Measurements from ENCODE around the gene SATL1. TPM values are rescaled to one million over a fixed set of nuclear protein-coding genes. Genes with fewer than 3 reads are reported as not detected.

The SATL1 gene
- total and polyA plus RNA-seq, 2 experiments from 2014 or later, result 0.14 to 0.68 TPM

DNA sequence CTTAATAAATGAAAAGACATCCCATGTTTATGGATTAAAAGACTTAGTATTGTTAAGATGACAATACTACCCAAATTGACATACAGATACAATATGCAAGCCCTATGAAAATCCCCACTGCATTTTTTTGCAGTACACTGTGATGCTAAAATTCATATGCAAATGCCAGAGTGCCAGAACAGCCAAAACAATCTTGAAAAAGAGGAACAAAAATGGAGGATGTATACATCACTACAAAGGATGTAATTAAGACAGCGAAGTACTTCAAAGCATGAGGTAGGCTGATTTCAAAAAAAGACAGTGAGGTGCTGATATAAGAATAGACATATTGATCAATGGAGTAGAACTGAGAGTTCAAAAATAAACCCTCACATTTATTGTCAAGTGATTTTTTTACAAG is 47.3 kb downstream of the SATL1 start (continued):
- TF ChIP-seq, protein P1, sequence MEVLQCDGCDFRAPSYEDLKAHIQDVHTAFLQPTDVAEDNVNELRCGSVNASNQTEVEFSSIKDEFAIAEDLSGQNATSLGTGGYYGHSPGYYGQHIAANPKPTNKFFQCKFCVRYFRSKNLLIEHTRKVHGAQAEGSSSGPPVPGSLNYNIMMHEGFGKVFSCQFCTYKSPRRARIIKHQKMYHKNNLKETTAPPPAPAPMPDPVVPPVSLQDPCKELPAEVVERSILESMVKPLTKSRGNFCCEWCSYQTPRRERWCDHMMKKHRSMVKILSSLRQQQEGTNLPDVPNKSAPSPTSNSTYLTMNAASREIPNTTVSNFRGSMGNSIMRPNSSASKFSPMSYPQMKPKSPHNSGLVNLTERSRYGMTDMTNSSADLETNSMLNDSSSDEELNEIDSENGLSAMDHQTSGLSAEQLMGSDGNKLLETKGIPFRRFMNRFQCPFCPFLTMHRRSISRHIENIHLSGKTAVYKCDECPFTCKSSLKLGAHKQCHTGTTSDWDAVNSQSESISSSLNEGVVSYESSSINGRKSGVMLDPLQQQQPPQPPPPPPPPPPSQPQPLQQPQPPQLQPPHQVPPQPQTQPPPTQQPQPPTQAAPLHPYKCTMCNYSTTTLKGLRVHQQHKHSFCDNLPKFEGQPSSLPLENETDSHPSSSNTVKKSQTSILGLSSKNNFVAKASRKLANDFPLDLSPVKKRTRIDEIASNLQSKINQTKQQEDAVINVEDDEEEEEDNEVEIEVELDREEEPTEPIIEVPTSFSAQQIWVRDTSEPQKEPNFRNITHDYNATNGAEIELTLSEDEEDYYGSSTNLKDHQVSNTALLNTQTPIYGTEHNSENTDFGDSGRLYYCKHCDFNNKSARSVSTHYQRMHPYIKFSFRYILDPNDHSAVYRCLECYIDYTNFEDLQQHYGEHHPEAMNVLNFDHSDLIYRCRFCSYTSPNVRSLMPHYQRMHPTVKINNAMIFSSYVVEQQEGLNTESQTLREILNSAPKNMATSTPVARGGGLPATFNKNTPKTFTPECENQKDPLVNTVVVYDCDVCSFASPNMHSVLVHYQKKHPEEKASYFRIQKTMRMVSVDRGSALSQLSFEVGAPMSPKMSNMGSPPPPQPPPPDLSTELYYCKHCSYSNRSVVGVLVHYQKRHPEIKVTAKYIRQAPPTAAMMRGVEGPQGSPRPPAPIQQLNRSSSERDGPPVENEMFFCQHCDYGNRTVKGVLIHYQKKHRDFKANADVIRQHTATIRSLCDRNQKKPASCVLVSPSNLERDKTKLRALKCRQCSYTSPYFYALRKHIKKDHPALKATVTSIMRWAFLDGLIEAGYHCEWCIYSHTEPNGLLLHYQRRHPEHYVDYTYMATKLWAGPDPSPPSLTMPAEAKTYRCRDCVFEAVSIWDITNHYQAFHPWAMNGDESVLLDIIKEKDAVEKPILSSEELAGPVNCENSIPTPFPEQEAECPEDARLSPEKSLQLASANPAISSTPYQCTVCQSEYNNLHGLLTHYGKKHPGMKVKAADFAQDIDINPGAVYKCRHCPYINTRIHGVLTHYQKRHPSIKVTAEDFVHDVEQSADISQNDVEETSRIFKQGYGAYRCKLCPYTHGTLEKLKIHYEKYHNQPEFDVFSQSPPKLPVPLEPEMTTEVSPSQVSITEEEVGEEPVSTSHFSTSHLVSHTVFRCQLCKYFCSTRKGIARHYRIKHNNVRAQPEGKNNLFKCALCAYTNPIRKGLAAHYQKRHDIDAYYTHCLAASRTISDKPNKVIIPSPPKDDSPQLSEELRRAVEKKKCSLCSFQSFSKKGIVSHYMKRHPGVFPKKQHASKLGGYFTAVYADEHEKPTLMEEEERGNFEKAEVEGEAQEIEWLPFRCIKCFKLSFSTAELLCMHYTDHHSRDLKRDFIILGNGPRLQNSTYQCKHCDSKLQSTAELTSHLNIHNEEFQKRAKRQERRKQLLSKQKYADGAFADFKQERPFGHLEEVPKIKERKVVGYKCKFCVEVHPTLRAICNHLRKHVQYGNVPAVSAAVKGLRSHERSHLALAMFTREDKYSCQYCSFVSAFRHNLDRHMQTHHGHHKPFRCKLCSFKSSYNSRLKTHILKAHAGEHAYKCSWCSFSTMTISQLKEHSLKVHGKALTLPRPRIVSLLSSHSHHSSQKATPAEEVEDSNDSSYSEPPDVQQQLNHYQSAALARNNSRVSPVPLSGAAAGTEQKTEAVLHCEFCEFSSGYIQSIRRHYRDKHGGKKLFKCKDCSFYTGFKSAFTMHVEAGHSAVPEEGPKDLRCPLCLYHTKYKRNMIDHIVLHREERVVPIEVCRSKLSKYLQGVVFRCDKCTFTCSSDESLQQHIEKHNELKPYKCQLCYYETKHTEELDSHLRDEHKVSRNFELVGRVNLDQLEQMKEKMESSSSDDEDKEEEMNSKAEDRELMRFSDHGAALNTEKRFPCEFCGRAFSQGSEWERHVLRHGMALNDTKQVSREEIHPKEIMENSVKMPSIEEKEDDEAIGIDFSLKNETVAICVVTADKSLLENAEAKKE (CRISPR knock-in tag; IDR thresholded peaks at IDR 0.05), result no peak
- TF ChIP-seq REST (IDR thresholded peaks at IDR 0.05; ENCODE audit: unreplicated experiment) (no peak), CREB1 (CRISPR knock-in tag; IDR thresholded peaks at IDR 0.05; ENCODE audit: low read depth) (no peak), CTCF (conservative IDR thresholded peaks at IDR 0.05; ENCODE audit: low read depth in 2 of 2) (no peak)

Measured in GM23338 (cell line).